Hematopoietic multipotent progenitor cell treated with erythropoietin and hydrocortisone succinate and interleukin-3 and kit ligand, for 8 days (in vitro differentiated cells): ENCODE measurements around the gene SF3B6.
"Not testable (repeated sequence)": the region's sequence is repeated elsewhere in the genome, so short reads cannot be mapped to it uniquely, and the experiment has no call there.

ENCODE experiments used
- DNase-seq: peaks from one replicate; pipeline ENCODE4 v3.0.0-alpha.2; 2015

The SF3B6 gene, protein sequence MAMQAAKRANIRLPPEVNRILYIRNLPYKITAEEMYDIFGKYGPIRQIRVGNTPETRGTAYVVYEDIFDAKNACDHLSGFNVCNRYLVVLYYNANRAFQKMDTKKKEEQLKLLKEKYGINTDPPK

DNA sequence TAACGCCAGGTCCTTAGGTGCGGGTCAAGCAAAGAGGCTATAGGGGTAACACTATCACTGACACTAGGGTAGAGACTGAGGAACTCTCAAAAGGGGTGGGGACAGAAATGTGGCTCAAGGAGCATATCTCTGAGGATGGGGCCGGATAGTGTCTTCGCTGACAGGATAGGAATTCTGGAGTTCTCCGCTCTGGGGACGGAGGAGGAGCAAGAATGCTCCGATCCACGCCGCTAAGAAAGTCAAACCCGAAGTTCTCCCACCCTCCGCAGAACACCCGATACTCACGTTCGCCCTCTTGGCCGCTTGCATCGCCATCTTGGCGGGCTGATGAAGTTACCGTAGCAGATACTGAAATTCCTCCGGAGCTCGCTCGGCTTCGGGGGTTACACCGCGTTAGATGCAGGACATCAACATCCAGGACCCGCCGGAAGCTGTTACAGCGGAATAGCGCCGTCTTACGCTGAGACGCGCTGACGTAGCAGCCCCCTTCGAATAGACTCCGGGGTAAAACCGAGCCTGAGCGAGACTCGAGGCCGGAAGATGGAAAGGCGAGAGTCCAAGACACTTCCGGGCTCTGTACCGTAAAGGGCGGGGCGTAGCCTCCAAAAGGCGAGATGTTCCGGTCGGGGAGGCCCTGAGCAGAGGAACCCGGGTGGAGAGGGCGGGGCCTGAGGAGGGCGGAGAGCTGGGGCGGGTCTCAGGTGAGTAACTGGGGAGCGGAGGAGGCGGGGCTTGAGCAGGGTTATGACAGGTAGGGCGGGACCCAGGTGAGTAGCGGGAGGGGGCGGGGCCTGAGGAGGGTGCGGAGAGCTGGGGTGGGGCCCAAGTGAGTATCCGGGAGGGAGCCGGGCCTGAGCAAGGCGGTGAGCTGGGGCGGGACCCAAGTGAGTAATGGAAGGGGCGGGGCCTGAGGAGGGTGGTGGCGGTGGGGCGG lies at the start of gene SF3B6:
TSS of gene SF3B6 (minus strand) at position 412 of the 934 bp plus-strand sequence. CDS start at position 315, 97 bp downstream.
- DNase-seq: peak; percentile 99

DNA sequence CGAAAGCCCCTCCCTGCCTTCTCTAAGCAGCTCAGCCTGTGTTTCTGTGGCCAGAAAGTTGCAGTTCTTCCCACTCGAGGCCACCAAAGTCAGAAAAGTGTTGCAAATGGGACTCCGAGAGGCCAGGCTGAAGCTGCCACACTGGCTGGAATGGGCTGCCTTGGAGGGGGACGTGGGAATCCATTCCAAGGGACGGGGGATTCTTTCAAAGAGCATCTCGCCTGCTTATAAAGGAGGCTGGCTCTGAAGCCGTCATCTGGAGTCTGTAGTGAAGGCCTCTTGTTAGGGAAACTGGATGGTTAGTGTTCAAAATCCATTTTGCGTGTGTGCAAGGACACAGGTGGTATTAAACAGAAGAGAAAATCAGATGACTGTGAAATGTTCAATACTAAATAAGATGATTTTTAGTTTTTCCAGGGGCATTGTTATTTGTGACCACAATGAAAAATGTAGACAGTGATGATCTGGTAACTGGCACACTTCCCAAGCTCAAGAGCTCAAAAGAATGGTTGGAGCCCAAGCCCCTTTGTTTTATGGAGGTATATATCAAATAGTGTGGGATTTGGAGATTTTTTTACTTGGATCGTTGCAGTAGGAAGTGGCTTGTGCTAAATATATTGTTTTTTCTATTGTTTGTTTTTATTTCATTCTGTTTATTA lies 47.9 kb upstream of the SF3B6 start:
- no peak for DNase-seq

DNA sequence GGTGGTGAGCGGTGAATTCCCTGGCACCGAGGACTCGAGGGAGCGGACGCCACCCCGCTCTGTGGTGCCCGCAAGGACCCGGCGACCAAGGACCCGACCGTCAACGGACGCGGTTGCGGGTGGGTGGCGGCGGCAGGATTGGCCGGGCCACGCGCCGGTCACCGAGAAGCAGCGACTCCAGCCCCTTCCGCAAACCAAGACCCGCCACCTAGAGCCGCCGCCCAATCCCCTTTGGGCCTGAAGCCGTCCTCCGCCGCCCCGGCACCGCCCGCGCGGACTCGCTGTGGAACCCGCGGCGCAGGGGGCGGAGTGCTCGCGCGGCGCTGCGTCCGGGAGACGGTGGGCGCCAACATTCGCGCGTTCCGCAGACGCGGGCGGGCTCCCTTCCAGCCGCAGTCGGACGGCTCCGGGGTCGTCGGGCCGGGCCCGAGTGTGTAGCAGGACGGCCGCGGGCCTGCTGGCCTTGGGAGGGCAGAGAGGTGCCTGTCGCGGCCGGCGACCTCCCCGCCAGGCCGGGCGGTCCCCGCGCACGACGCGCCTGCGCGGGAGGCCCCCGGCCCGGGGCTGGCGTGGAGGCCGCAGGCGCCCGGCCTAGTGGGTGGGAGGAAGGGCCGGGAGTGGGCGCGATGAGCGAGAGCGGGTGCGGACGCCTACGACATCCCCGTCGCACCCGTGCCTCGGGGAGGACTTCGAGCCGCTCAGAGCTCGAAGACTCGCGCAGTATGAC lies 47.2 kb upstream of the SF3B6 start, which contains the start of the genes FAM228B and PFN4:
TSS of gene FAM228B (plus strand) at position 275 of the 727 bp plus-strand sequence. CDS start 893 bp downstream, outside the sequence.
TSS of gene PFN4 (minus strand) at position 140 of the 727 bp plus-strand sequence. CDS start 799 bp downstream, outside the sequence.
- DNase-seq: peak; percentile 80

DNA sequence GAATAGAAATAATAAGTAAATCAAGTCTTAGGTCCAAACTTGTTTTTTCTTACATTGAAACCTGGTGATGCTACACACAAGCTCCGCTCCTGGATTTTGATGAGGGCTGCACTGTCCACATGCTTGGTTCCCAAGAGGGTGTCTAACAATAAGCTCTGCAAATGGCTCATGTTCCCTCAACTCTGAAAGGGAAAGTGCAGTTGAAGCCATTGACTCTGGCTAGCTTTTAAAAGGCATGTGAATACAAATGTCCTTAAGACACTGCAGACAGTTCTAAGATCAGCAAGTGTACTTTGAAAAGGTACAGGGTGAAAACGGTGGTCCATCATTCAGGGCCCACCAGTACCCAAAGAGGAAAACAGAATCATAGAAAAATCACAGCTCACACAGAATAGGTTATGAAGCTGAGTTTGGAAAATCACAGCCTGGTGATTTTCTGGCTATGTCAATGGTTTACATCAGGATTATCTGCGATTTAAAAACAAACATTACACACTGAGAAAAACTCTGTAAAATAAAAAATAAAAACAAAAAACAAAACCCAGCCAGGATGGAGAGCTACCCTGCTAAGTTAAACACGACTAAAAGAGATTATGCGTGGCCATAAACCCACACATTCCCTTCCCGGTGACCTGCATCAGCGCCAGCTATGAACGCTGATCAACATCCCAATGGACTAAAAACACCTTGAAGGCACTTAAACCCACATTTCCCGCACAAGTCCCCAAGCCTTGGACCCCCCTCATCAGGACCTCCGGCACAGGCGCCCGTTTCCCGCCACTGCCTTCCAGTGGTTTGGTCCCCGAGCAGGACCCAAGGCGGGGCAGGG lies 46.5 kb upstream of the SF3B6 start:
- no peak for DNase-seq

DNA sequence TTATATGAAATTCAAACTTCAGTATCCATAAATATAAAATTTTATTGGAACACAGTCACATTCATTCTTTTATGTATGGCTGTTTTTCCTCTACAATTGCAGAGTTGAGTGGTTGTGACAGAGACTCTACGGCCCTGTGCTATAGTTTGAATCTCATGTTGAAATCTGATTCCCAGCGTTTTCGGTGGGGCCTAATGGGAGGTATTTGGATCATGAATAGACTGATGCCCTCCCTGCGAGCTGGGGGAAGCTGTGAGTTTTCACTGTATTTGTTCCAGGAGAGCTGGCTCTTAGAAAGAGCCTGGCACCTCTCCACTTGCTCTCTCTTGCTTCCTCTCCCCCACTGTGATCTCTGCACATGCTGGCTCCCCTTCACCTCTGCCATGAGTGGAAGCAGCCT lies 45.3 kb upstream of the SF3B6 start:
- no peak for DNase-seq

DNA sequence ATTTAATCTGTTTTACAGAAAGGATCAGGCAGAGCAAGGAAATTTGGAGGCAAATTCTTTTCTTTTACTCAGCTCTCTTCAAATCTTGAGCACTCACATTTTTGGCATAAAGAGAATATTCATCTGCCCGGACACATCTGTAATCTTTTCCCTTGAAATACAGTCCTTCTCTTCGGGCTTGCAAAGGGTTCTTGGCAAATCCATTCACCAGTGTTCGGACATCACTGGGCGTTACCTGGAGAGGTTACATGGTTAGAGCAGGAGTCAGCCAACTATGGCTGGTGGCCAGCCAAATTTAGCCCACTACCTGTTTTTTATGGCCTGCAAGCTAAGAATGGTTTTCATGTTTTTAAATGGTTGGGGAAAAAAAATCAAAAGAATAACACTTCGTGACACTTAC lies 44.9 kb upstream of the SF3B6 start:
- no peak for DNase-seq

DNA sequence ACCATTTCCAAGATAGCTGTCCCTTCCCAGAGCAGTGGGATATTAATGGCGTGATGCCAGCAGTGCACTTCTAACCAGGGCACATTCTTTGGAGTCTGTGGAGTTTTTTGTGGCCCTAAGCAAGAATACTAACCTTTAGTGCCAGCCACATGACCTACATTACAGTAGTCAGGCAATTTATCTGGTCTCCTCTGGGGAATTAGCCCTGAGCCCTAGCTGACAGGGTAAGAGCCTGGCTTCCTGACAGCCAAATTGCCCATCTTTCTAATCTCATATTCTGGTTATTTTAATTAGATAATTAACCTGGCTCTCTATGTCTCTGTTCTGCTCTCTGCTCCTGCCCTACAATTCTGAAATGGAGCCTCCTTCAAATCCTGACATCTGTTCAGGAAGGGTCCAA lies 41.8 kb upstream of the SF3B6 start:
- DNase-seq: no peak

DNA sequence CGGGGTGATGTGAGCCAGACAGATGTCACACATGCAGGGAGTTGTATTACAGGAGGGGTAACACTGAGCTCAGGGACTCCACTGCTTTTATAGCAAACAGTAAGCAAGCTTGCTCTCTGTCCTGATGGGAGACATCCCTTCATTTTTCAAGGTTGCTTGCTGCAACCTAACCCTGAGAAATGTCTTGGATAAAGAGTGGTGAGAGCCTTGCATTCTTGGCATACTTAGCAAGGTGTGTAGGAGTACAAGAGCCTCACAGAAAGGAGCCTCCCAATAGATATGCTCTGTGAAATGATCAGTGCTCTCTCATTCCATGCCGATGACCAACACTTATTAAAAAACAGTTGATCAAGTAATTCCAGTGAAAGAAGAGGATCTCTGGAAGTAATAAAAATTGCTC lies 38.9 kb upstream of the SF3B6 start:
- DNase-seq: no peak

DNA sequence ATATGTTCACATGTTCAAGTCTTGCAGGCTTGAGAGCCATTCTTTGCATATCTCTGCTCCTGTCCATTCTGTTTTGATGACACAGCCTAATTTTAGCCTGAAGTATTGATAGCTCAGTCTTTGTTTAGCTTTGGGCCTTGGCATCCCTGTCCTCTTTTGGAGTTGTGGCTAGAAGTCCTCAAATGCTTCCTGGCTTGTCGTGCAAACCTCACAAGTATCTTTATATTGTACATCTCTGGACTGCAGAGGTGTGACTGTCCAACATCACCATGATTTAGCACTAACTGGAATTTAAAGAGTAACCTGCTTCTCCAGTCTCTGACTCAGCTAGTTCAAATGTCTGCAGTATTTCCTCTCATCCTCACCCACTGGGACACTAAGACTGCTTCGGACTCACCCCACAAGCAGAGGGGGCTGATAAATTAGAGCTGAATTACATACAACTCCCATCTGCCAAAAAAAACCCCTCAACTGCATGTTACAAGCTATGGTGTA lies 35.3 kb upstream of the SF3B6 start:
- DNase-seq: no peak

DNA sequence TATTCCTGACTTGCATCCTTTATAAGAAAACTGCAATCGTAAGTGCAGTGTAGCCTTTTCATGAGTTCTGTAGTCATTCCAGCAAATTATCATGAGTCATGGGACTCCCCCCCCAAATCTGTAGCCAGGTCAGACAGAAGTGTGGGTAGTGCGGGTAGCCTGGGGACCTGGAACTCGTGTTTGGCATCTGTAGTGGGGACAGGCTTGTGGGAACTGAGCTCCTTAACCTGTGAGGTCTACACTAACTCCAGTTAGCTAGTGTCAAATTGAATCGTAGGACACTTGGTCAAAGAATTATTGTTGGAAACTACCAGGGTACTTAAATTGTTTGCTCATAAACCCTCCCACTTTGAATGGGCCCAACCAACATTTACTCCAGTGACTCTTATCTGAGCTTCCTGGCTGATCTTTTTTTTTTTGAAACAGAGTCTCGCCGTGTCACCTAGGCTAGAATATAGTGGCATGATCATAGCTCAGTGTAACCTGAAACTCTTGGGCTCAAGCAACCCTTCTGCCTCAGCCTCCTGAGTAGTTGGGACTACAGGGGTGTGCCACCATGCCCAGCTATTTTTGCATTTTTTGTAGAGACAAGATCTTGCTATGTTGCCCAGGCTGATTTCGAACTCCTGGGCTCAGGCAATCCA lies 34.7 kb upstream of the SF3B6 start:
- no peak for DNase-seq

DNA sequence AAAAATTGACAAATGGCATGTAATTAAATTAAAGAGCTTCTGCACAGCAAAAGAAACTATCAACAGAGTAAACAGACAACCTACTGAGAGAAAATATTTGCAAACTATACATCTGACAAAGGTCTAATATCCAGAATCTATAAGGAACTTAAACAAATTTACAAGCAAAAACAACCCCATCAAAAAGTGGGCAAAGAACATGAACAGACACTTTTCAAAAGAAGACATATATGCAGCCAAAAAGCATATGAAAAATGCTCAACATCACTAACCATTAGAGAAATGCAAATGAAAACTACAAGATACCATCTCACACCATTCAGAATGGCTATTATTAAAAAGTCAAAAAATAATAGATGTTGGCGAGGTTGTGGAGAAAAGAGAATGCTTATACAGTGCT lies 33.3 kb upstream of the SF3B6 start:
- DNase-seq: not testable (repeated sequence)

DNA sequence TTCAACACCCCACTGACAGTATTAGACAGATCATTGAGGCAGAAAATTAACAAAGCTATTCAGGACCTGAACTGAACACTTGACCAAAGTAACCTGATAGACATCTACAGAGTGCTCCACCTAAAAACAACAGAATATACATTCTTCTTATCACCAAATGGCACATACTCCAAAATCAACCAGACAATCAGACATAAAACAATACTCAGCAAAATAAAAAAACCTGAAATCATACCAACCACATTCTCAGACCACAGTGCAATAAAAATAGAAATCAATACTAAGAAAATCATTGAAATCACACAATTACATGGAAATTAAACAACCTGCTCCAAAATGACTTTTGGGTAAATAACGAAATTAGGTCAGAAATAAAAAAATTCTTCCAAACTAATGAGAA lies 31.2 kb upstream of the SF3B6 start:
- no peak for DNase-seq

DNA sequence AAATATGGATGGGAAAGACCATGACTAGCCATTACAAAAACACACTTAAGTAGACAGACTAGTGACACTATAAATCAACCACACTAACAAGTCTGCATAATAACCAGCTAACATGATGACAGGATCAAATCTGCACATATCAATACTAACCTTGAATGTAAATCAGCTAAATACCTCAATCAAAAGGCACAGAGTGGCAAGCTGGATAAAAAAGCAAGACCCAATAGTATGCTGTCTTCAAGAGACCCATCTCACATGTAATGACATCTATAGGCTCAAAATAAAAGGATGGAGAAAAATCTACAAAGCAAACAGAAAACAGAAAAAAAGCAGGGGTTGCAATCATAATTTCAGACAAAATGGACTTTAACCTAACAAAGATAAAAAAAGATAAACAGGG lies 30.7 kb upstream of the SF3B6 start:
- no peak for DNase-seq

DNA sequence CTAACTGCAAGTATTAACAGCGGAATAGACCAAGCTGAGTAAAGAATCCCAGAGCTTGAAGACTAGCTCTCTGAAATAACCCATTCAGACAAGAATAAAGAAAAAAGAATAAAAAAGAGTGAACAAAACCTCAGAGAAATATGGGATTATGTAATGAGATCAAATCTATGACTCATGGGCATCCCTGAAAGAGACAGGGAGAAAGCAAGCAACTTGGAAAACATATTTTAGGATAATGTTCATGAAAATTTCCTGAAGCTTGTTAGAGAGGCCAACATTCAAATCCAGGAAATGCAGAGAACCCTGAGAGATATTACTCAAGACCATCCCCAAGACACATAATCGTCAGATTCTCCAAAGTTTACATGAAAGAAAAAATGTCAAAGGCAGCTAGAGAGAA lies 29.7 kb upstream of the SF3B6 start:
- DNase-seq: no peak

DNA sequence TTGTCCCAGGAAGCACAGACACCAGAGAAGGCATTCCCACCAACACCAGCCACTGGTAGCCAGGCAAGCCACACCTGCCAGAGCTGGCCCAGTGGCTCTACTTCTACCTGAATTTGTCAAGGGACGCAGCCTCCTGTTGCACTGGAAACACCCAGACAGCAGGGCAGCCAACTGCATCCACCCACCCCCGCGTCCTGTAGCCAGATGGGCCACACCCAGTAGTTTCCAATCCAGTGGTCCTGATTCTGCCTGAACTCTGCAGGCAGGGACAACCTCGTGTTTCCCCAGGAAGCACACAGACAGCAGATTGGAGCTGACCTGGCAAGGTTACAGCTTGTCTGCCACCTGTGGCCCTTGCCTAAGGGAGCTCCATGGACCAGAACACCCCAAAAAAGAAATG lies 28.8 kb upstream of the SF3B6 start:
- DNase-seq: no peak

DNA sequence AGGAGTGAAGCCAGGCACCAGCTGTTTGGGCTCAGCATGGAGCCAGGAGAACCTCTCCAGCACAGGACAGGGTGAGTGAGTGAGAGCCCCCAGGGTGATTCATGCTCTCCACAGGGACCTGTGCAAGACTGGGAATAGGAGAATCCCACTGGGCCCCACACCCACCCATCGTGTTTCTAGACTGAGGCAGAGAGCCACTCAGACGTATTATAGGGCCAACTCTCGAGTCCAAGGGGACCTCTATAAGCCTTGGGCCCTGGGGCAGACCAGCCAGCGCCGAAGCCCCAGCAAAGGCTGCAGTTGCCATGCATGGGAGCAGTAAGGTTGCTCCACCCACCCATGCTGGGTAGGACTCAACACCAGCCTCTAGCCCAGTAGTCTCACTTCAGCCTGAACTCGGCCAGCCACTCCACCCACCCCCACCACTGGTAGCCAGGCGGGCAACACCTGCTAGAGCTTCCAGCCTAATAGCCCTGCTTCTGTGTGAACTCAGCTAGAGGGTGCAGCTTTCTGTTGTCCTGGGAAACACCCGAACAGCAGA lies 28.1 kb upstream of the SF3B6 start:
- DNase-seq: no peak

DNA sequence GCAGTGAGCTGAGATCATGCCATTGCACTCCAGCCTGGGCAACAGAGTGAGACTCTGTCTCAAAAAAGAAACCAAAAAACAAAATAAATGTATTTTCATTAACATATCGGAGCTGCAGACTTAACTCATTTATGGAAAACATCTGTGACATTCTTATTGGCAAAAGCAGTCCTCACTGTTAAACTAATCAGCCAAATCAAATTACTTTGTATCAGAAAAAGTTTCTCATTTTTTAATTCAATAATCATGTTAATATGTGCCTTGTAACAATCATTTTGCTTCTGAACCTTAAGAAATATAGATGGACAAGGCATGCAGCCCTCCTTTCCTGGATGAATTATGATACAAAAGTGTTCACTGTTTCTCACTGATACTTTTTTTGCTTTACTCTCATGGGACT lies 26.6 kb upstream of the SF3B6 start:
- DNase-seq: no peak

DNA sequence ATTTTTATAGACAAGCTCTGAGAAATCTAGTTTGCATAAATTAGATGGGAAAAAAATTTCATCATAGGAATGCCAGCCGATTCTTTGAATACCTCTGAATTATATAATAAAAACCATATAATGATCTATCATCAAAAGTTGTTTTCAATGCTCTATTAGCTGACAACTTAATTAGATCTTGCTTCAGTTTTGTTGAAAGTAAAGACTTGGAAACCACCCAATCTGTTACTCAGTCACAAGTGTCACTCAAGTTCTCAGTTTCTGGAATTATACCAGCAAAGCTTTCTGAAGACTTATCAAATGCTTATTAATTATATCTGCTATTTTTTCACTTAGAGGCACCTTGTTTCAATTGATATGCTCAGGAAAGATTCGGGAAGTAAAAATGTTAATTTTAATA lies 25.9 kb upstream of the SF3B6 start:
- no peak for DNase-seq

DNA sequence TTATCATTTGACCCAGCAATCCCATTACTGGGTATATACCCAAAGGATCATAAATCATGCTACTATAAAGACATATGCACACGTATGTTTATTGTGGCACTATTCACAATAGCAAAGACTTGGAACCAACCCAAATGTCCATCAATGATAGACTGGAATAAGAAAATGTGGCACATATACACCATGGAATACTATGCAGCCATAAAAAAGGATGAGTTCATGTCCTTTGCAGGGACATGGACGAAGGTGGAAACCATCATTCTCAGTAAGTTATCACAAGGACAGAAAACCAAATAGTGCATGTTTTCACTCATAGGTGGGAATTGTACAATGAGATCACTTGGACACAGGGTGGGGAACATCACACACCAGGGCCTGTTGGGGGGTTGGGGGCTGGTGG lies 24.6 kb upstream of the SF3B6 start:
- not testable (repeated sequence) for DNase-seq

DNA sequence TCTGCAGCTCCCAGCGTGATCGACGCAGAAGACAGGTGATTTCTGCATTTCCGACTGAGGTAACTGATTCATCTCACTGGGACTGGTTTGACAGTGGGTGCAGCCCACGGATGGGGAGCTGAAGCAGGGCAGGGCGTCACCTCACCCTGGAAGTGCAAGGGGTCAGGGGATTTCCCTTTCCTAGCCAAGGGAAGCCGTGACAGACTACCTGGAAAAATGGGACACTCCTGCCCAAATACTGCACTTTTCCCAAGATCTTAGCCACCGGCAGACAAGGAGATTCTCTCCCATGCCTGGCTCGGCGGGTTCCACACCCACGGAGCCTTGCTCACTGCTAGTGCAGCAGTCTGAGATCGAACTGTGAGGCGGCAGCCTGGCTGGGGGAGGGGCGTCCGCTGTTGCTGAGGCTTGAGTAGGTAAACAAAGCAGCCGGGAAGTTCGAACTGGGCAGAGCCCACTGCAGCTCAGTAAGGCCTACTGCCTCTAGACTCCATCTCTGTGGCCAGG lies 19.1 kb upstream of the SF3B6 start:
- DNase-seq: not testable (repeated sequence)

DNA sequence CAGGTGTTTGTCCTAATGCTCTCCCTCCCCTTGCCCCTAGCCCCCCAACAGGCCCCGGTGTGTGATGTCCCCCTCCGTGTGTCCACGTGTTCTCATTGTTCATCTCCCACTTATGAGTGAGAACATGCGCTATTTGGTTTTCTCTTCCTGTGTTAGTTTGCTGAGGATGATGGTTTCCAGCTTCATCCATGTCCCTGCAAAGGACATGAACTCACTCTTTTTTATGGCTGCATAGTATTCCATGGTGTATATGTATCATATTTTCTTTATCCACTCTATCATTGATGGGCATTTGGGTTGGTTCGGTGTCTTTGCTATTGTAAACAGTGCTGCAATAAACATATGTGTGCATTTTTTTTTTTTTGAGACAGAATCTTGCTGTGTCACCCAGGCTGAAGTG lies 17.1 kb upstream of the SF3B6 start:
- not testable (repeated sequence) for DNase-seq
